SK-N-MC (cell line): ENCODE data around the gene CADPS.

Experiments used
- DNase-seq: peaks from one replicate; pipeline ENCODE4 v3.0.0-alpha.2; 2011; ENCODE audit warnings: low read depth, low spot score
- H3K27ac ChIP-seq: fragments of 200-600 bp; sonication (generic); 2 replicates; pipeline ENCODE4 v1.5.1; 2016; ENCODE audit warnings: mixed run types
- H3K36me3 ChIP-seq: fragments of 200-600 bp; sonication (generic); 2 replicates; pipeline ENCODE4 v1.6.1; 2017; ENCODE audit warnings: antibody characterized with exemption, low read length, mixed read lengths; ENCODE audit not compliant: insufficient read depth
- H3K4me3 ChIP-seq: fragments of 200-600 bp; sonication (generic); 2 replicates; pipeline ENCODE4 v1.5.1; 2016
- H3K9ac ChIP-seq: fragments of 200-600 bp; sonication (generic); 2 replicates; pipeline ENCODE4 v1.8.0; 2017; ENCODE audit warnings: mixed run types, mixed read lengths; ENCODE audit not compliant: insufficient read length
- H3K9me3 ChIP-seq: fragments of 200-600 bp; sonication (generic); 2 replicates; pipeline ENCODE4 v1.6.1; 2017; ENCODE audit warnings: low read depth, mild to moderate bottlenecking, antibody characterized with exemption, low read length, moderate library complexity, mixed read lengths
- EZH2 ChIP-seq: fragments of 200-600 bp; sonication (generic); IDR thresholded peaks from one replicate; pipeline ENCODE4 v1.6.1; 2017; ENCODE audit warnings: antibody characterized with exemption
- FOXP2 ChIP-seq: optimal IDR thresholded peaks from 2 replicates; pipeline ENCODE3; 2011; ENCODE audit warnings: mild to moderate bottlenecking, moderate library complexity; ENCODE audit not compliant: insufficient read depth; ENCODE audit errors: extremely low read length, control extremely low read depth
- POLR2AphosphoS5 ChIP-seq: IDR thresholded peaks from 2 replicates; pipeline ENCODE4 v1.6.1; 2012; ENCODE audit warnings: mild to moderate bottlenecking, low read depth, low read length, borderline replicate concordance

CADPS gene

DNA sequence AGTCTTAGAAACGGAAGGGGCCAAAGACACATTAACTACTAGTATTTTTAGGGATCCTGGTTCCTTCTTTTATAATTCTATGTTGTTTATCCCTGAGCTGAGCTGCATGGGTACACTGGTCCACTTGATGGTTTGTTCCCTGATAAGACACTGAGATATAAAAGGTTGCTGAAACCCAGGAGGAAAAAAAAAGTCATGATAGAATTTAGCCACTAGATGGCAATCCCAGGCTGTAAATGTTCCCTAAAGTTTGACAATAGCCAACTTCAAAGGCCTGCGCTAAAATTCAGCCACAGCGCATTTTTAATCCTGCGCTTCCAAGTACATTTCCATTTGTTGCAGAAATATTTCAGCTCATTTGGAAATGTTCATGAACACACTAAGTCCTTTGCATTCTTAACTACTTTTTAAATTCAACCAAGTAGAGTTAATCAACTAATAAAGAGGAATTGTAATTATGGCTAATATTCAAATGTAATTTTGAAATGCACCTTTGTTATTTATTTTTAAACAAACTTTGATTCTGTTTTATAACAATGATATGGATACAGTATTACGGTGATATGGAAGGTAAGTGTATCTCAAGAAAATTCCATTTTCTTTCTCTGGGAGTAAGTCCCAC is 252.6 kb downstream of the CADPS start:
- peak; percentile 14 for DNase-seq
- no peak overlapping the region for H3K27ac ChIP-seq
- no peaks in the 10 kb centered on the region for H3K36me3 ChIP-seq
- no peak overlapping the region for H3K4me3 ChIP-seq
- H3K9me3 ChIP-seq, result no peaks in the 10 kb centered on the region
- no peak overlapping the region for H3K9ac ChIP-seq
- TF ChIP-seq FOXP2 (no peak), POLR2AphosphoS5 (no peak), EZH2 (no peak)

DNA sequence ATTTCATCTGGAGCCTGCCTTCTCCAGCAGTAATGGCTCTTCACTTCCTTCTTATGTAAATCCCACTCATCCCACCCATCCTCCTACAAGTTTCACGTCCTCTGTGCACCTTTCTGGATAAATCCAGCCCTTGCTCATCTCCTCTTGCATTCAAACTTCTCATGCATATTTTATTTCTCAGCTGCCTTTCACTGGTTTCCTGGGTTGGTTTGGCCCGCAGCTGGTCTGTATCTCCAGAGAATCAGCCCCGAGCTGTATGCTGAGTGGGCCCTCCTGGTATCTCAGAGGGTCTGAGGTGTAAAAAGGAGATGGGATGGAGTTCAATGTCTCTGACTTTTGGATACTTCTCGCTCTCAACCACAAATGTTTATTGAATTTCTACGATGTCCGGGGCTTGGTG is 253.3 kb downstream of the CADPS start:
- H3K27ac ChIP-seq, result no peak overlapping the region
- no peak overlapping the region for H3K9ac ChIP-seq
- no peaks in the 10 kb centered on the region for H3K9me3 ChIP-seq
- H3K4me3 ChIP-seq, result no peak overlapping the region
- no peak for DNase-seq
- H3K36me3 ChIP-seq, result no peaks in the 10 kb centered on the region
- TF ChIP-seq FOXP2, result no peak
- no peak for TF ChIP-seq POLR2AphosphoS5
- TF ChIP-seq EZH2, result no peak

- no peaks in the 10 kb centered on the region for H3K9me3 ChIP-seq
- DNase-seq, result no peak
- no peak for TF ChIP-seq EZH2
- no peak for TF ChIP-seq FOXP2
- TF ChIP-seq POLR2AphosphoS5, result no peak
- H3K4me3 ChIP-seq, result no peak overlapping the region
- no peak overlapping the region for H3K27ac ChIP-seq
- no peak overlapping the region for H3K9ac ChIP-seq
- no peaks in the 10 kb centered on the region for H3K36me3 ChIP-seq
Observed at GRCh38 chr3:62621176-62621575, 254.0 kb downstream of the CADPS start.

DNA sequence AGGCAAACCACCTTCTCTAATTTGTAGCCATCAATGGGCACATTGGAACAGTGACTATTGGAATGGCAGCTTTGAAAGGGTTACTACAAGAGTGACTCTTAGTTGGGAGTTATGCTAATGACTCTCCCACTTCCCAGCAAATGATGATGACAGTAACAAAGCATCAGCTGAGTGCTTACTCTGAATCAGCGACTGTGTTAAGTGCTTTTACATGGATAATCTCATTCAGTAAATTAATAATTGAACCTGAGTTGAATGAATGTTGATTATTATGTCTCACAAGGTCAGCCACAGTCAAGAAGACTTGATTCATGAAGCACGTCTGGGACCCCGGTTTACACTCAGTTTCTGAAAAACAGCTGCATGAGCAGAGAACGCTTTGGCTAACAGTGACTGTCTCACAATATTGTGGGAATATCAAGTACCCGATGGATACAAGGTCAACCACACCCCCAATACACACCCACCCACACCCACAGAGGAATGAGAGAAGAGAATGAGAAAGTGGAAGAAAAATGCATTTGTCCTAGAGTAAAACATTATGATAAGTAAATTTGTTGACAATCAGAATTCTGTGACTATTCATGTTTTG is 259.9 kb downstream of the CADPS start:
- H3K27ac ChIP-seq, result no peak overlapping the region
- DNase-seq, result no peak
- no peak overlapping the region for H3K4me3 ChIP-seq
- TF ChIP-seq FOXP2, result no peak
- no peak for TF ChIP-seq EZH2
- TF ChIP-seq POLR2AphosphoS5, result no peak
- H3K9ac ChIP-seq, result no peak overlapping the region
- H3K9me3 ChIP-seq, result no peaks in the 10 kb centered on the region
- H3K36me3 ChIP-seq, result no peaks in the 10 kb centered on the region

DNA sequence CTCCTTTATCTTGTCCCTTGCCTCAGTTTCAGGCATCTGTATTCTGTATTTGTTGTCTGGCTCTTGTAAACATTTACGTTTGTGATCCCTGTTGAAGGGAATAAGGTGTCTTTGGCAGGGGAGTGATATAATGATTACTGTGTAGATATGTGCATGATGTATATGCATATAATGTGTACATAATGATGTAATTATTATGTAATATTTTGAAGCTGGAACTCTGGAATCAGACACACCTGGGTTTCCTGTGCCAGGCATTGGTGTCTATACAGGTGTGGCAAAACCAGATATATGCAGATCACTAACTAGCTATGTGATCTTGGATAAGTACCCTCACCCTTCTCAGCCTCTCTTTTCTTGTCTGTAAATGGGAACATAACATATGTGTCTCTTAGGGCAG is 260.7 kb downstream of the CADPS start:
- Histone ChIP-seq H3K27ac (no peak overlapping the region), H3K4me3 (no peak overlapping the region), H3K9ac (no peak overlapping the region), H3K36me3 (no peaks in the 10 kb centered on the region), H3K9me3 (no peaks in the 10 kb centered on the region)
- no peak for TF ChIP-seq EZH2
- TF ChIP-seq FOXP2, result no peak
- no peak for TF ChIP-seq POLR2AphosphoS5
- no peak for DNase-seq

- no peaks in the 10 kb centered on the region for H3K9me3 ChIP-seq
- H3K27ac ChIP-seq, result no peak overlapping the region
- DNase-seq, result no peak
- no peaks in the 10 kb centered on the region for H3K36me3 ChIP-seq
- TF ChIP-seq POLR2AphosphoS5, result no peak
- TF ChIP-seq EZH2, result no peak
- no peak for TF ChIP-seq FOXP2
- no peak overlapping the region for H3K4me3 ChIP-seq
- no peak overlapping the region for H3K9ac ChIP-seq
Observed at GRCh38 chr3:62611541-62612240, 263.5 kb downstream of the CADPS start.

DNA sequence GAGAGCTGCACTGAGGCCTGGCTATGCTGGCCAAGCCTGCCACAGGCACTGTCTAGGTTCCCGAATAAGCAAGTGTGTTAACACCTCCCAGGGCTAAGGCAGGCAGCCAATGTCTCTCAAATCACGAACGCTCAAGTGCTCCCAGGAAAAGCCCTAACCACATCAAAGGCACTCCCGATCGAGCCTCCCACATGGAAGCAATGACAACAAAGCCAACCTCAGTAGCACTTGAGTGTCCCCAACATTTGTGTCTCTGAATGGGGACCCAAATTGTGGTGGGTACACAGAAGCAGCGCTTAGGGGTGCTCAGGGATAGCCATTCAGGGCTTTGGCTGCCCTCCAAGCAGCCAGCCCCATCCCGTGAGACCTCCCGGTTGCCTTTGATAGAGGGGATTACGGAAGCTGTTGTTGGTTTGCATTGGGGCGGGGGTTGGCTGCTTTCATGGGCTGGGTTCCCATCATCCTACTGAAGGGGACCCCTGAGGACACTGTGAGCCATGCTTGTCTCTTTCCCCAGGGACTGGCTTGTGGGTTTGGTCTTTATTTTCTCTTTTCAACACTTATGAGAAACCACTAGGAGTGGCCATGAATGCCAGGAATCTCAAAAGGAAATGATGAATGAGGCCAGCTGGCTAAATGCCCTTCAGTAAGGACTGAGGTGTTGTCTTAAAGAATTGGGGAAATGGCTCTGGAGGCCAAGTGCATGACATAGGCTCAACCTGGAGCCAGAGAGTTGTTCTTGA is 267.8 kb downstream of the CADPS start:
- Histone ChIP-seq H3K9me3 (no peaks in the 10 kb centered on the region), H3K27ac (no peak overlapping the region), H3K36me3 (no peaks in the 10 kb centered on the region), H3K9ac (no peak overlapping the region), H3K4me3 (no peak overlapping the region)
- no peak for DNase-seq
- TF ChIP-seq POLR2AphosphoS5 (no peak), FOXP2 (no peak)

- H3K9me3 ChIP-seq, result no peaks in the 10 kb centered on the region
- H3K36me3 ChIP-seq, result no peaks in the 10 kb centered on the region
- H3K4me3 ChIP-seq, result no peak overlapping the region
- no peak overlapping the region for H3K9ac ChIP-seq
- TF ChIP-seq POLR2AphosphoS5 (no peak), FOXP2 (no peak), EZH2 (no peak)
- no peak for DNase-seq
- H3K27ac ChIP-seq, result no peak overlapping the region
Observed at GRCh38 chr3:62605413-62606068, 269.7 kb downstream of the CADPS start.
